ENCODE results near the gene BEAN1. TPM values are rescaled to one million over a fixed set of nuclear protein-coding genes. Genes with fewer than 3 reads are reported as not detected.

The BEAN1 gene
- total RNA-seq, 4 donors from 2014 or later: 0.72 to 4.8 (median 2.5) TPM

DNA sequence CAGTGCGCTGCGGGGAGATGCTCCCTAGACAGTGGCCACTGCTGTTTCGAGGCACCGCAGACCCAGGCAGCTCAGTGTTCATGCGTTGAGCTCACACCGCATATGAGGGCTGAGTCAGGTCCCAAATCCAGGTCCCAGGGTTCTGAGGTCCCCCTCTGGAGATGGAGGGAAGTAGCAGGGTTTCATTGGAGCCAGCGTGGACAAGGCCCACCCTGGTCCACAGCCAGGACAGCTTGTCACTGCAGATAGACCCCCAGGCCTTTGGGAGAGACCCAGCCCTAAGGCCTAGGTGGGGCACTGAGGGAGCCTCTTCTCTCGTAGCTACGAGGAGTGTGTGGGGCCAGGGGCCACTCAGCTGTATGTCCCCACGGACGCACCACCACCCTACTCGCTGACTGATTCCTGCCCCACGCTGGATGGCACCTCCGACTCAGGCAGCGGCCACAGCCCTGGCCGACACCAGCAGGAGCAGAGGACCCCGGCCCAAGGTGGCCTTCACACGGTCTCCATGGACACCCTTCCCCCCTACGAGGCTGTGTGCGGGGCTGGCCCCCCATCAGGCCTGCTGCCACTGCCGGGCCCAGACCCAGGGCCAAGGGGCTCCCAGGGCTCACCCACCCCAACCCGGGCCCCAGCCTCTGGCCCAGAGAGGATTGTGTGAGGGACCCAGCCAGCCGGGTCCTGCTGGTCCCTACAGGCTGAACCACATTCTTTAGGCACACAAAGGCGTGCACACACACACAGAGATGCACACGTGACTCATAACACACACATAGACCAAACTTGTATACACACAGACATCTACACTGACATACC lies 53.4 kb downstream of the BEAN1 start:
- Histone ChIP-seq H3K27ac (no peak overlapping the region), H3K36me3 (no peaks in the 10 kb centered on the region), H3K4me3 (no peak overlapping the region), H3K4me1 (peaks cover 17% of the 10 kb centered on the region), H3K27me3 (no peaks in the 10 kb centered on the region), H3K9me3 (no peaks in the 10 kb centered on the region)
- DNase-seq (ENCODE audit: low spot score in 2 of 2): peak; percentile 59 to 69
- TF ChIP-seq, protein P1, sequence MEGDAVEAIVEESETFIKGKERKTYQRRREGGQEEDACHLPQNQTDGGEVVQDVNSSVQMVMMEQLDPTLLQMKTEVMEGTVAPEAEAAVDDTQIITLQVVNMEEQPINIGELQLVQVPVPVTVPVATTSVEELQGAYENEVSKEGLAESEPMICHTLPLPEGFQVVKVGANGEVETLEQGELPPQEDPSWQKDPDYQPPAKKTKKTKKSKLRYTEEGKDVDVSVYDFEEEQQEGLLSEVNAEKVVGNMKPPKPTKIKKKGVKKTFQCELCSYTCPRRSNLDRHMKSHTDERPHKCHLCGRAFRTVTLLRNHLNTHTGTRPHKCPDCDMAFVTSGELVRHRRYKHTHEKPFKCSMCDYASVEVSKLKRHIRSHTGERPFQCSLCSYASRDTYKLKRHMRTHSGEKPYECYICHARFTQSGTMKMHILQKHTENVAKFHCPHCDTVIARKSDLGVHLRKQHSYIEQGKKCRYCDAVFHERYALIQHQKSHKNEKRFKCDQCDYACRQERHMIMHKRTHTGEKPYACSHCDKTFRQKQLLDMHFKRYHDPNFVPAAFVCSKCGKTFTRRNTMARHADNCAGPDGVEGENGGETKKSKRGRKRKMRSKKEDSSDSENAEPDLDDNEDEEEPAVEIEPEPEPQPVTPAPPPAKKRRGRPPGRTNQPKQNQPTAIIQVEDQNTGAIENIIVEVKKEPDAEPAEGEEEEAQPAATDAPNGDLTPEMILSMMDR (IDR thresholded peaks at IDR 0.05): no peak
- TF ChIP-seq POLR2A (IDR thresholded peaks at IDR 0.05) (no peak), POLR2AphosphoS5 (IDR thresholded peaks at IDR 0.05) (no peak), EP300 (IDR thresholded peaks at IDR 0.05) (no peak)
- WGBS: 20% methylated on average over 1 of the region's 25 CpGs

GRCh38 chr16:66481081-66481942 lies 54.2 kb downstream of the BEAN1 start:
- DNase-seq (ENCODE audit: low spot score in 2 of 2): peak; percentile 56 to 64
- 77% methylated on average over 11 of the region's 25 CpGs for WGBS
- TF ChIP-seq POLR2A (IDR thresholded peaks at IDR 0.05) (no peak), POLR2AphosphoS5 (IDR thresholded peaks at IDR 0.05) (no peak), EP300 (IDR thresholded peaks at IDR 0.05) (no peak)
- TF ChIP-seq, protein P1 (IDR thresholded peaks at IDR 0.05): no peak
- Histone ChIP-seq H3K36me3 (no peaks in the 10 kb centered on the region), H3K27me3 (no peaks in the 10 kb centered on the region), H3K4me3 (no peak overlapping the region), H3K27ac (no peak overlapping the region), H3K9me3 (no peaks in the 10 kb centered on the region), H3K4me1 (peaks cover 18% of the 10 kb centered on the region)

- 65% methylated on average over 7 of the region's 7 CpGs for WGBS
- peaks cover 24% of the 10 kb centered on the region for H3K4me1 ChIP-seq
- no peak for TF ChIP-seq POLR2AphosphoS5 (IDR thresholded peaks at IDR 0.05)
- TF ChIP-seq, protein P1 (IDR thresholded peaks at IDR 0.05): no peak
- no peak for TF ChIP-seq EP300 (IDR thresholded peaks at IDR 0.05)
- TF ChIP-seq POLR2A (IDR thresholded peaks at IDR 0.05): no peak
- H3K36me3 ChIP-seq: no peaks in the 10 kb centered on the region
- no peak overlapping the region for H3K4me3 ChIP-seq
- DNase-seq (ENCODE audit: low spot score in 2 of 2): peak; percentile 57 to 67
- H3K9me3 ChIP-seq: no peaks in the 10 kb centered on the region
- no peaks in the 10 kb centered on the region for H3K27me3 ChIP-seq
- H3K27ac ChIP-seq: no peak overlapping the region
These were observed 54.9 kb downstream of the BEAN1 start for GRCh38 chr16:66481943-66482390.

GRCh38 chr16:66483689-66484452 lies 56.8 kb downstream of the BEAN1 start:
- Histone ChIP-seq H3K4me3 (no peak overlapping the region), H3K4me1 (peaks cover 29% of the 10 kb centered on the region), H3K27me3 (no peaks in the 10 kb centered on the region), H3K36me3 (no peaks in the 10 kb centered on the region), H3K9me3 (no peaks in the 10 kb centered on the region), H3K27ac (no peak overlapping the region)
- DNase-seq (ENCODE audit: low spot score in 2 of 2): peak; percentile 83 to 90
- no peak for TF ChIP-seq POLR2AphosphoS5 (IDR thresholded peaks at IDR 0.05)
- no peak for TF ChIP-seq POLR2A (IDR thresholded peaks at IDR 0.05)
- TF ChIP-seq EP300 (IDR thresholded peaks at IDR 0.05): no peak
- TF ChIP-seq, protein P1 (IDR thresholded peaks at IDR 0.05): peak; percentile 86 to 94
- WGBS: 37% methylated on average over 14 of the region's 14 CpGs

Data from suprapubic skin (tissue), 4 donors.